SK-N-SH (cell line): ENCODE data around the gene BPIFA2. TPM values are rescaled to one million over a fixed set of nuclear protein-coding genes. Genes with fewer than 3 reads are reported as not detected.

Source experiments
- CTCF ChIA-PET: fragments of 300-600, 350-600 bp; formaldehyde crosslinking; extraction: SDS; loops from one replicate; lab custom pipeline; 2021; lab: Yijun Ruan, JAX
- POLR2A ChIA-PET: fragments of 350-600 bp; sonication (Branson Sonifier 250); formaldehyde crosslinking; extraction: SDS; loops from one replicate; lab custom pipeline; 2020; ENCODE audit warnings: antibody characterized with exemption, inconsistent platforms; lab: Yijun Ruan, JAX
- DNase-seq: peaks from one replicate; pipeline ENCODE4 v3.0.0; 2012
- H2AFZ ChIP-seq: fragments of 200-600 bp; sonication (generic); 2 replicates; pipeline ENCODE4 v1.8.1; 2016; ENCODE audit warnings: antibody characterized with exemption, mild to moderate bottlenecking, low read depth
- H3F3A ChIP-seq: fragments of 200-600 bp; sonication (generic); replicated peaks from 2 replicates; pipeline ENCODE3; 2016; ENCODE audit warnings: antibody characterized with exemption, mild to moderate bottlenecking; ENCODE audit not compliant: insufficient read depth
- H3K27ac ChIP-seq, 2 experiments: fragments of 200-500 bp in 1 of 2; fragments of 200-600 bp in 1 of 2; sonication (Bioruptor generic) in 1 of 2; sonication (generic), shearing (Covaris generic) in 1 of 2; 2 replicates each; pipeline versions ENCODE4 v1.5.1 to v1.6.1; 2014 to 2016; ENCODE audit warnings: low read depth in 2 of 2, inconsistent platforms in 1 of 2, low read length in 1 of 2, mild to moderate bottlenecking in 1 of 2, mixed read lengths in 1 of 2
- H3K27me3 ChIP-seq: fragments of 200-600 bp; sonication (generic), shearing (Covaris generic); 2 replicates; pipeline ENCODE4 v1.6.1; 2016; ENCODE audit warnings: mixed run types; ENCODE audit not compliant: insufficient read depth
- H3K36me3 ChIP-seq, 2 experiments: fragments of 200-500 bp in 1 of 2; fragments of 200-600 bp in 1 of 2; sonication (Bioruptor generic) in 1 of 2; sonication (generic) in 1 of 2; replicated peaks in 1 of 2; 2 replicates each; pipeline versions ENCODE3 to v1.5.1; 2014 to 2016; ENCODE audit warnings: low read length in 1 of 2, mild to moderate bottlenecking in 1 of 2; ENCODE audit not compliant: insufficient read depth in 2 of 2, control insufficient read depth in 1 of 2
- H3K4me1 ChIP-seq, 2 experiments: fragments of 200-500 bp in 1 of 2; fragments of 200-600 bp in 1 of 2; sonication (Bioruptor generic) in 1 of 2; sonication (generic), shearing (Covaris generic) in 1 of 2; 2 replicates each; pipeline versions ENCODE4 v1.5.1 to v1.6.1; 2014 to 2016; ENCODE audit warnings: low read depth in 1 of 2, low read length in 1 of 2, mixed run types in 1 of 2; ENCODE audit not compliant: insufficient read depth in 2 of 2, control insufficient read depth in 1 of 2
- H3K4me2 ChIP-seq: fragments of 200-600 bp; sonication (generic), shearing (Covaris generic); 2 replicates; pipeline ENCODE4 v1.6.1; 2017; ENCODE audit warnings: mixed run types
- H3K4me3 ChIP-seq, 2 experiments: fragments of 200-500 bp in 1 of 2; fragments of 200-600 bp in 1 of 2; sonication (Bioruptor generic) in 1 of 2; sonication (generic), shearing (Covaris generic) in 1 of 2; 2 replicates each; pipeline versions ENCODE4 v1.5.1 to v1.8.1; 2014 to 2016; ENCODE audit warnings: low read depth in 2 of 2, inconsistent platforms in 1 of 2, low read length in 1 of 2, mild to moderate bottlenecking in 1 of 2, mixed read lengths in 1 of 2, moderate library complexity in 1 of 2
- H3K79me2 ChIP-seq: fragments of 200-600 bp; sonication (generic); 2 replicates; pipeline ENCODE4 v1.8.1; 2017; ENCODE audit warnings: mild to moderate bottlenecking; ENCODE audit not compliant: insufficient read depth
- H3K9ac ChIP-seq: fragments of 200-600 bp; sonication (generic); 2 replicates; pipeline ENCODE4 v1.6.1; 2017; ENCODE audit warnings: mixed run types
- H3K9me2 ChIP-seq: fragments of 200-600 bp; sonication (generic); 2 replicates; pipeline ENCODE4 v1.6.1; 2017; ENCODE audit warnings: mixed run types
- H3K9me3 ChIP-seq: fragments of 200-600 bp; sonication (generic); 2 replicates; pipeline ENCODE4 v1.6.1; 2017; ENCODE audit warnings: mixed run types, mild to moderate bottlenecking, moderate library complexity
- H4K20me1 ChIP-seq: fragments of 200-600 bp; sonication (generic); 2 replicates; pipeline ENCODE4 v1.6.1; 2017; ENCODE audit warnings: mild to moderate bottlenecking, mixed run types; ENCODE audit not compliant: insufficient read depth
- CHD2 ChIP-seq: fragments of 150-350 bp; IDR thresholded peaks from 2 replicates; pipeline ENCODE4 v1.6.1; 2018; ENCODE audit warnings: low read length; ENCODE audit not compliant: partially characterized antibody
- ELF1 ChIP-seq: IDR thresholded peaks from 2 replicates; pipeline ENCODE4 v1.4.0; 2012
- EZH2phosphoT487 ChIP-seq: fragments of 200-600 bp; sonication (generic); IDR thresholded peaks from 2 replicates; pipeline ENCODE4 v1.6.1; 2017; ENCODE audit warnings: low read depth, mixed run types, mild to moderate bottlenecking, antibody characterized with exemption, moderate library complexity, borderline replicate concordance
- FOSL2 ChIP-seq: IDR thresholded peaks from 2 replicates; pipeline ENCODE4 v1.4.0; 2012; ENCODE audit warnings: low read depth, mild to moderate bottlenecking, moderate library complexity, borderline replicate concordance
- FOXM1 ChIP-seq: IDR thresholded peaks from 2 replicates; pipeline ENCODE4 v1.4.0; 2012; ENCODE audit warnings: low read depth, mild to moderate bottlenecking
- GABPA ChIP-seq: IDR thresholded peaks from 2 replicates; pipeline ENCODE4 v1.4.0; 2012; ENCODE audit warnings: low read depth, mild to moderate bottlenecking
- JUND ChIP-seq: IDR thresholded peaks from 2 replicates; pipeline ENCODE4 v1.4.0; 2012
- MEF2A ChIP-seq: IDR thresholded peaks from 2 replicates; pipeline ENCODE4 v1.4.0; 2012; ENCODE audit warnings: low read depth, borderline replicate concordance
- NRF1 ChIP-seq: IDR thresholded peaks from 2 replicates; pipeline ENCODE4 v1.6.1; 2012; ENCODE audit warnings: low read depth, mild to moderate bottlenecking, low read length
- POLR2AphosphoS5 ChIP-seq: IDR thresholded peaks from 2 replicates; pipeline ENCODE4 v1.6.1; 2012; ENCODE audit warnings: low read depth, low read length
- RFX5 ChIP-seq: IDR thresholded peaks from 2 replicates; pipeline ENCODE4 v1.6.1; 2012; ENCODE audit warnings: mild to moderate bottlenecking, improper control_type of control experiment, low read length
- SIN3A ChIP-seq: IDR thresholded peaks from 2 replicates; pipeline ENCODE4 v1.6.1; 2012; ENCODE audit warnings: low read depth, mild to moderate bottlenecking, low read length, moderate library complexity, borderline replicate concordance
- SMC3 ChIP-seq: IDR thresholded peaks from 2 replicates; pipeline ENCODE4 v1.6.1; 2012; ENCODE audit warnings: low read depth, low read length, improper control_type of control experiment
- TCF12 ChIP-seq: IDR thresholded peaks from 2 replicates; pipeline ENCODE4 v1.4.0; 2012
- WGBS: methylation state at CpG from one replicate; pipeline ENCODE4 v1.1.6; 2017; ENCODE audit warnings: low lambda C conversion rate; 5-methylcytosine and 5-hydroxymethylcytosine counted together
- polyA plus RNA-seq, 3 experiments: library from polyadenylated mRNA; depleted of rRNA; stranded (reverse); fragments of >200 nt; gene quantifications; 2 replicates each; pipeline ENCODE4 v1.2.3, GENCODE V29; 2012
- TF ChIP-seq, protein P1 (sequence below): IDR thresholded peaks from 2 replicates; pipeline ENCODE4 v1.4.0; 2012; ENCODE audit warnings: low read depth, borderline replicate concordance

BPIFA2 gene
- polyA plus RNA-seq, 1 of the 3 experiments (the other 2 are of a cell fraction) = not detected

DNA sequence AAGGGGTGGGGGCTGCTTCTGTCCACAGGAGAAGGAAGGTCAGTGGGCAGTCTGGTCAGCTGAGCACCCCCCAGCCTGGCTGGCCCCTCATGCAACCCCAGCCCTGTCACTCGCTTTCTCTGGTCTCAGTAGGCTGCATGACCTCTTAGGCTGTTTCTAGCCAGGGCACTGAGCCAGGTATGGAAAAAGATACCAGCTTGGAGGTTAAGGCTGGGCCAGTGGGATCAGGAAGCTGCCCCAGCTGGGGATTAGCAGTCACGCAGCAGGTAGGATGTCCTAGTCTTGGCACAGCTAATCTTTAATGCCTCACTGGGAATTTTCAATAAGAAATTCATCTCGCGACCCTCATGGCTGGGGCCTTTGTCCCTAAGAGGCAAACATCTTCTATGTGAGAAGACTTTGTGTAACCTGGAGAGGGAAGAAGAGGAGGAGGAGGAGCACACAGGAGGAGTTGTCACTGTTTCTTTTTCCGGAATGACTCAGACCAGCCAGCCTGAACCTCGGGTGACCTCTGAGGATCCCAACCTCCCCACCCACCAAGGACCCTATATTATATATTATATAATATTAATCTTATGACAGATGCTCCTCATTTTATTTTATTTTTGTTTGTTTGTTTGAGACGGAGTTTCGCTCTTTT lies 2.4 kb upstream of the BPIFA2 start:
- Histone ChIP-seq H3K36me3 (no peaks in the 10 kb centered on the region), H3K4me3 (no peak overlapping the region), H3K9me2 (no peaks in the 10 kb centered on the region), H3K79me2 (no peaks in the 10 kb centered on the region), H3K27me3 (peaks cover 28% of the 10 kb centered on the region; the same call in 1 of the 2 replicates), H3K9me3 (peaks cover 4% of the 10 kb centered on the region; the same call in 1 of the 2 replicates), H3K4me1 (no peaks in the 10 kb centered on the region), H3F3A (no peaks in the 10 kb centered on the region), H3K9ac (no peak overlapping the region), H3K4me2 (no peak overlapping the region), H3K27ac (no peak overlapping the region), H2AFZ (no peak overlapping the region), H4K20me1 (no peaks in the 10 kb centered on the region)
- 36% methylated on average over 8 of the region's 8 CpGs for WGBS
- no peak for DNase-seq
- ChIA-PET CTCF (no interaction called here), POLR2A (no interaction called here)
- TF ChIP-seq POLR2AphosphoS5 = no peak
- no peak for TF ChIP-seq CHD2
- TF ChIP-seq MEF2A = no peak
- no peak for TF ChIP-seq NRF1

DNA sequence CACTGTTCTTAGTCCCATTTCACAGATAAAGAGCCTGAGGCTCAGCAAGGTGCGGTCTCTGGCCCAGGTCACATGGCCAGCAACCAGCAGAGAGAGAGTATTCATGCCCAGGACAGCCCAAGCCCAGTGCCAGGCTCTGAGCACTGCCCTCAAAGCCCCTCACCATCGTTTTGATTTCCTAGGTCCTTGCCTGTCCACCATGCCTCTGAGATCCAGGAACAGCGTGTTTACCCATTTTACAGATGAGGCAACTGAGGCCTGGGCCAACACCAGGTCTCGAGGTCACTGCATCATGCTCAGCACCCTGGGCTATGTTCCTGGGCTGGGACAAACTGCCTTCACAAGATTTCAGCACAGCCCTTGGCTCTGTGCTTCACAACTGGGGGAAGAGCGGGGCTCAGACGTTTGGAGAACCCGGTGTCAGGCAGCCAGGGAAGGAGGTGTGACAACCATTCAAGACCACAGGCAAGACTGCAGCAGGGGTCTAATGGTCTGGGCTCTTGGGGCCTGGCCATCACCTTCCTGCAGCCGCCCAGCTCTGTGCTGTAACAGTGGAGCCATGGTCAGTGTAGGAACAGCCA lies 1.3 kb upstream of the BPIFA2 start:
- no peak overlapping the region for H3K4me3 ChIP-seq
- ChIA-PET CTCF (no interaction called here), POLR2A (no interaction called here)
- peaks cover 4% of the 10 kb centered on the region; the same call in 1 of the 2 replicates for H3K9me3 ChIP-seq
- H3K27ac ChIP-seq = no peak overlapping the region
- H3K4me1 ChIP-seq = no peaks in the 10 kb centered on the region
- no peaks in the 10 kb centered on the region for H4K20me1 ChIP-seq
- TF ChIP-seq EZH2phosphoT487 (no peak), RFX5 (no peak), GABPA (no peak), SIN3A (no peak), FOXM1 (no peak), JUND (no peak), FOSL2 (no peak), SMC3 (no peak), TCF12 (no peak), CHD2 (no peak), ELF1 (no peak)
- TF ChIP-seq, protein P1, sequence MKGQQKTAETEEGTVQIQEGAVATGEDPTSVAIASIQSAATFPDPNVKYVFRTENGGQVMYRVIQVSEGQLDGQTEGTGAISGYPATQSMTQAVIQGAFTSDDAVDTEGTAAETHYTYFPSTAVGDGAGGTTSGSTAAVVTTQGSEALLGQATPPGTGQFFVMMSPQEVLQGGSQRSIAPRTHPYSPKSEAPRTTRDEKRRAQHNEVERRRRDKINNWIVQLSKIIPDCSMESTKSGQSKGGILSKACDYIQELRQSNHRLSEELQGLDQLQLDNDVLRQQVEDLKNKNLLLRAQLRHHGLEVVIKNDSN = no peak
- no peaks in the 10 kb centered on the region for H3F3A ChIP-seq
- H3K27me3 ChIP-seq = peaks cover 23% of the 10 kb centered on the region; the same call in 1 of the 2 replicates
- no peaks in the 10 kb centered on the region for H3K36me3 ChIP-seq
- H2AFZ ChIP-seq = no peak overlapping the region
- no peak overlapping the region for H3K9ac ChIP-seq
- no peaks in the 10 kb centered on the region for H3K79me2 ChIP-seq
- WGBS = 46% methylated on average over 7 of the region's 8 CpGs
- no peak overlapping the region for H3K4me2 ChIP-seq
- H3K9me2 ChIP-seq = no peaks in the 10 kb centered on the region
- DNase-seq = no peak
